ENCODE measurements around the gene DUSP14.

Gene DUSP14

DNA sequence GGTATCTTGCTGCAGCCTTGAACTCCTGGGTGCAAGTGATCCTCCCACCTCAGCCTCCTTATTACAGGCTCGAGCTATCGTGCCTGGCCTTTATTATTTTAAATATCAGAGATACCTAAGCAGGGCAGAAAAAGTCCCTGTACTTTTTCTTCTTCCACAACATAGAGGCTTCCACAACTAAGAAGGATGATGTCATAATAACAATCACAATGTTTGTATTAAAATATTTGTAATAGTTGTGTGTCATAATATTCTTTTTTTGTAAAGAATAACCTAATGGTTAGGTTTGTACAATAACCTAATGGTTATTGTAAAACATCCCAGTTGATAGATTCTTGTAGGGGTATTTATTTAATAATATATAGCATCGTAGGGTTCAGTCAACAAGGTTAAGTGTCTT, 26.7 kb upstream of the DUSP14 start:
- Histone ChIP-seq H3K4me3 (ENCODE audit: low read depth, low read length) (no peak overlapping the region), H3K79me2 (ENCODE audit: control insufficient read depth, insufficient read depth, low read length, unreplicated experiment) (no peaks in the 10 kb centered on the region), H3K4me1 (ENCODE audit: control insufficient read depth, insufficient read depth, low read length, unreplicated experiment) (peaks cover 16% of the 10 kb centered on the region), H3K27ac (ENCODE audit: low read depth, low read length) (no peak overlapping the region), H3K36me3 (ENCODE audit: insufficient read depth, low read length) (peaks cover 11% of the 10 kb centered on the region; the same call in 1 of the 2 replicates), H3K27me3 (ENCODE audit: insufficient read depth, low read length) (no peaks in the 10 kb centered on the region), H2AFZ (ENCODE audit: low read length, unreplicated experiment) (no peak overlapping the region)

DNA sequence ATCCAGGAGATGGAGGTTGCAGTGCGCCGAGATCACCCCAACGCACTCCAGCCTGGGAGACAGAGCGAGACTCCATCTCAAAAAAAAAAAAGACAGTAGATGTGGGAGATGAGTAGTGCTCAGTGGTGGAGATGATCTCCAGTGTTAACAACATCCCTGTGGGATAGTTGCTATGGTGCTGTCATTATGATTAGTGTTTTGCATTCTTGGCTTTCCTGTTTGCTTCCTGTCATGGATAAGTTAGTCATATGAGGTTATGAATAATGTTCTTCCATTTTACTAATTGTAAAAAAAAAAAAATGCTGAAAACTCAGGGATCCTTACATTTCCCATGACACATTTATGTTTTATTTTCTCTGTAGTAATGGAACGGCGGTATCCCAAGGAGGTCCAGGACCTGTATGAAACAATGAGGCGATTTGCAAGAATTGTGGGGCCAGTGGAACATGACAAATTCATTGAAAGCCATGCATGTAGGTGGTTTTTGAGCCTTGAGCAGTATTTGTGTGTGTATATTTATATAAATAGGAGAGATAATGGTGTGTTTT, 24.5 kb upstream of the DUSP14 start:
- peaks cover 14% of the 10 kb centered on the region for H3K36me3 ChIP-seq (ENCODE audit: insufficient read depth, low read length)

DNA sequence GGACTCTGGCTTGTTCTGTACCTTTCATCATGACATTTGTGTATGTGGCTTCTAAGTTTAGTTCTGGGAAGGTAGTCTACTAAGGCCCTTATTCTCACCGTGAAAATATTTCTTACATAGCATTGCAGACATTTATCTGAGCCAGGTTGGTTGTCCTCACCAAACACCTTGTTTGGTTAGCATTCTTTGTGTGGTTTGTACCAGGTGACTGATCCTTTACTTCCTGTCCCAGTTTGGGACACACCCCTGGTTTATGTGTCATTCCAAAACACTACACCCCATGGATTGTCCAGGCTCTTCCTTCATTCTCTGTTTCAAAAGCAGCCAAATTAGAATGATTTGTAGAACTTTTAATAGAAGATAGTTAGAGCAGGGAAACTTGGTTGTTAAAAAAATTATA, 23.2 kb upstream of the DUSP14 start:
- peaks cover 5% of the 10 kb centered on the region for H3K4me1 ChIP-seq (ENCODE audit: control insufficient read depth, insufficient read depth, low read length, unreplicated experiment)
- H3K27ac ChIP-seq (ENCODE audit: low read depth, low read length): no peak overlapping the region
- H3K4me3 ChIP-seq (ENCODE audit: low read depth, low read length): no peak overlapping the region
- H3K27me3 ChIP-seq (ENCODE audit: insufficient read depth, low read length): no peaks in the 10 kb centered on the region
- H2AFZ ChIP-seq (ENCODE audit: low read length, unreplicated experiment): no peak overlapping the region
- H3K36me3 ChIP-seq (ENCODE audit: insufficient read depth, low read length): peaks cover 19% of the 10 kb centered on the region
- H3K79me2 ChIP-seq (ENCODE audit: control insufficient read depth, insufficient read depth, low read length, unreplicated experiment): no peaks in the 10 kb centered on the region

More for the DNA sequence above, 24.5 kb upstream of the DUSP14 start:
- Histone ChIP-seq H2AFZ (ENCODE audit: low read length, unreplicated experiment) (no peak overlapping the region), H3K4me1 (ENCODE audit: control insufficient read depth, insufficient read depth, low read length, unreplicated experiment) (peaks cover 5% of the 10 kb centered on the region), H3K4me3 (ENCODE audit: low read depth, low read length) (no peak overlapping the region), H3K79me2 (ENCODE audit: control insufficient read depth, insufficient read depth, low read length, unreplicated experiment) (no peaks in the 10 kb centered on the region), H3K27me3 (ENCODE audit: insufficient read depth, low read length) (no peaks in the 10 kb centered on the region), H3K27ac (ENCODE audit: low read depth, low read length) (peak overlapping the region; percentile 79)

DNA sequence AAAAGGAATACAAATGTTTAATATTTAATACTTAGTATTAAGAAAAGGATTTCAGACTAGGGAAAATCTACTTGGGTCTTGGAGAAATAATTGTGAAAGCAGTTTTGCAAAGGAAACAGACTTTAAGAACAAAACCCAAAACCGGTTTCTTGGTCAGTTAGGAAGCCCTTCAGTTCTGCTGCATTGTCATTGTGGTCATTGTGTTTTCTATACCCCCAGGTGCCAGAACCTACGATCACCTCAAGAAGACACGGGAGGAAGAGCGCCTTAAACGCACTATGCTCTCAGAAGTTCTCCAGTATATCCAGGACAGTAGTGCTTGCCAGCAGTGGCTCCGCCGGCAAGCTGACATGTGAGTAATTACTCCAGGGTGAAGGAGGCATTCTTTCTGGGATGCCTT, 19.5 kb upstream of the DUSP14 start:
- H3K36me3 ChIP-seq (ENCODE audit: insufficient read depth, low read length): peaks cover 21% of the 10 kb centered on the region
- H3K4me1 ChIP-seq (ENCODE audit: control insufficient read depth, insufficient read depth, low read length, unreplicated experiment): peaks cover 5% of the 10 kb centered on the region
- no peak overlapping the region for H2AFZ ChIP-seq (ENCODE audit: low read length, unreplicated experiment)
- H3K4me3 ChIP-seq (ENCODE audit: low read depth, low read length): no peak overlapping the region
- no peaks in the 10 kb centered on the region for H3K79me2 ChIP-seq (ENCODE audit: control insufficient read depth, insufficient read depth, low read length, unreplicated experiment)
- no peaks in the 10 kb centered on the region for H3K27me3 ChIP-seq (ENCODE audit: insufficient read depth, low read length)
- no peak overlapping the region for H3K27ac ChIP-seq (ENCODE audit: low read depth, low read length)

DNA sequence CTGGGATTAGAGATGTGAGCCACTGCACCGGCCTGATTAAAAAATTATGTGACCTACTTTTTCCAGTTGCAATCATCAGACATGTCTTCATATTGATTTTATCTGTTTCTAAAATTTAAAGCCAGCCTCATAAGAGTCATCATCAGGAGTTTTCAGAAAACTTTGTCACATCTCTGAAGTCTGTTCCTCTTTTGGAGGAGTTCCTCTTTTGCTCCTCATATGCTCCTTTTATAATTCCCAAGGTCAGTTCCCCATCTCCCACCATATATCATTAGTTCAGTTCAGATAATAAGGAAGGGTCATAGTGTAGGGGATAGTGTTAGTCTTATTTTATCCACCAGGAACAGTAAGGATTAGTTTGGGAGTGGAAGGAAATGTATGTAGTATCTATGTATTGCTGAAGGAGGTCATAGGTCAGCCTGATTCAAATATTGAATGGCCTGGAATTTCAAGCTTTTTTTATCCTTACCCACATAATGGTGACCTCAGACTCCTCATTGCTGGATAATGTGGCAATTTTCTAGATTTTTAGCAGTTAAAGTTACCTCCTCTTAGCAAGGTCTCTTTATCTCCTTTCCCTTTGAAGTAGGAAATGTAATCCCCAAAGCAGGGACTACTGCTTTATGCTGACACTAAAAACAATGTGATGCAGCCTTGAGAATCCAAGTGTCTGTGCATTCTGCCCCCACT, 13.8 kb upstream of the DUSP14 start:
- Histone ChIP-seq H3K27me3 (ENCODE audit: insufficient read depth, low read length) (no peaks in the 10 kb centered on the region), H3K4me3 (ENCODE audit: low read depth, low read length) (no peak overlapping the region), H3K4me1 (ENCODE audit: control insufficient read depth, insufficient read depth, low read length, unreplicated experiment) (peaks cover 38% of the 10 kb centered on the region), H3K79me2 (ENCODE audit: control insufficient read depth, insufficient read depth, low read length, unreplicated experiment) (no peaks in the 10 kb centered on the region), H2AFZ (ENCODE audit: low read length, unreplicated experiment) (no peak overlapping the region), H3K36me3 (ENCODE audit: insufficient read depth, low read length) (peaks cover 22% of the 10 kb centered on the region), H3K27ac (ENCODE audit: low read depth, low read length) (peak overlapping the region; percentile 94)

DNA sequence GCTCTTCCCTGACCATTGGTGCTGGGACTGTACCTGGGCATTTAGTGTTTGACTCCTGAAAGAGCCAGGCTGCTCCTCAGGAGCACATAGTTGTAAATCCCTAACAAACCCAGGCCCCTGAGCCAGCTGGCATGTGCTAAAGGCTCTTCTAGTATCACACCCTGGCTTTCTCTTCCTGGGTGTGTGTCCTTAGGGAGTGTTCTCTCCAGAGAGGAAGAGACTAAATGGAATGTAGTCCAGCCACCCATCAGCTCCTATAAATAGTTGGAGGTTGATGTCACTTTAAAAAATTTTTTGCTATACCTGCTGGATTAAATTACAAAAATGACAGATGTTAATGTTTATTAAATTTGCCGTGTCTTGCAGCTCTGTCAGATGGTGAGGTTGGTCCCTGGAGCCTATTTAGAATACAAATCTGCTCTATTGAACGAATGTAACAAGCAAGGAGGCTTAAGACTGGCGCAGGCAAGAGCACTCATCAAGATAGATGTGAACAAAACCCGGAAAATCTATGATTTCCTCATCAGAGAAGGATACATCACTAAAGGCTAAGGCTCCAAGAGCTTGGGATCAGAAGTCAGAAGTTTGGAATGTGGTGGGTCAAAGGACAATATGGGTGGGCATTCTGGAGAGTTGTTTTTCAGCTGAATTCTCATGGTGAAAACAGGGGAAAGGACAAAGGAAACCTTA, 13.1 kb upstream of the DUSP14 start:
- Histone ChIP-seq H3K27ac (ENCODE audit: low read depth, low read length) (peak overlapping the region; percentile 94), H3K4me3 (ENCODE audit: low read depth, low read length) (no peak overlapping the region), H3K79me2 (ENCODE audit: control insufficient read depth, insufficient read depth, low read length, unreplicated experiment) (no peaks in the 10 kb centered on the region), H3K36me3 (ENCODE audit: insufficient read depth, low read length) (peaks cover 22% of the 10 kb centered on the region), H3K27me3 (ENCODE audit: insufficient read depth, low read length) (no peaks in the 10 kb centered on the region), H3K4me1 (ENCODE audit: control insufficient read depth, insufficient read depth, low read length, unreplicated experiment) (peaks cover 42% of the 10 kb centered on the region), H2AFZ (ENCODE audit: low read length, unreplicated experiment) (no peak overlapping the region)

DNA sequence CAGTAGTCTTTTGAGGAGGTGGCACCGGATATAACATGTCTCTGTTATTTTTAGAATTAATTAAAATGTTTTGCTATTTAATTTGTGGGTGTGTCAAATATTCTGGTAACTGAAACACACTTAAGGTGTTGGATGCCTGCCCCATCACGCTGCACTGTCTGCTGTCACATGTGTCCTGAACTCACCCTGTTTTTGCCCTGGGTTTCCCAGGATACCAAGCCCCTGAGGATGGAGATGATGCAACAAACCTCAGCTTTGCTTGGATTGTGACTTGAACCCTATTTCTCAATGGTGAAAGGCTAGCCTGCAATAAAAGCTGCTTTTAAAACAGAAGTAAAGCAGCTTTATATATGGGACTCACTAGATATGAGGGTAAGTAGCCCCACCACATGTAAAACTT, 11.5 kb upstream of the DUSP14 start:
- Histone ChIP-seq H3K4me3 (ENCODE audit: low read depth, low read length) (no peak overlapping the region), H3K27ac (ENCODE audit: low read depth, low read length) (peak overlapping the region; percentile 94), H3K4me1 (ENCODE audit: control insufficient read depth, insufficient read depth, low read length, unreplicated experiment) (peaks cover 49% of the 10 kb centered on the region), H3K27me3 (ENCODE audit: insufficient read depth, low read length) (no peaks in the 10 kb centered on the region), H3K36me3 (ENCODE audit: insufficient read depth, low read length) (peaks cover 22% of the 10 kb centered on the region), H2AFZ (ENCODE audit: low read length, unreplicated experiment) (no peak overlapping the region), H3K79me2 (ENCODE audit: control insufficient read depth, insufficient read depth, low read length, unreplicated experiment) (no peaks in the 10 kb centered on the region)

DNA sequence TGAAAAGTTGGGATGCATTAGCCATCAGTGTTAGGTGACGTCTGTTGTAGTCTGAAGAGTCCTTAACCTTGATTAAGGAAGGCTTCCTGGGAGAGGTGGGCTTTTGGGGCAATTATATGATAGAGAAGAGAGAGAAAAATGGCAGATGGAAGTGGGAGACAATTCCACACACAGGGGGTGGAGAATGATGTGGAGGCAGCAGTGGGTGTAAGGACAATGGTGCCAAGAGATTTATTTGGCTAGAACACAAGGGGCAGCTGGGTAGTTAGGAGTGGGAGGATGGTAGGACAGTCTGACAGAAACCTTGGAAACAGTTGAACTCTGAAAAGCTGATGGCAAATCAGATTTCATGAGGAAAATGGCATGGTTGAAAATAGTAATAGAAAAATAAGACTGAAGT, 10.7 kb upstream of the DUSP14 start:
- Histone ChIP-seq H3K27ac (ENCODE audit: low read depth, low read length) (peak overlapping the region; percentile 94), H3K4me3 (ENCODE audit: low read depth, low read length) (no peak overlapping the region), H2AFZ (ENCODE audit: low read length, unreplicated experiment) (no peak overlapping the region), H3K4me1 (ENCODE audit: control insufficient read depth, insufficient read depth, low read length, unreplicated experiment) (peaks cover 57% of the 10 kb centered on the region), H3K79me2 (ENCODE audit: control insufficient read depth, insufficient read depth, low read length, unreplicated experiment) (no peaks in the 10 kb centered on the region), H3K27me3 (ENCODE audit: insufficient read depth, low read length) (no peaks in the 10 kb centered on the region), H3K36me3 (ENCODE audit: insufficient read depth, low read length) (peaks cover 15% of the 10 kb centered on the region)

DNA sequence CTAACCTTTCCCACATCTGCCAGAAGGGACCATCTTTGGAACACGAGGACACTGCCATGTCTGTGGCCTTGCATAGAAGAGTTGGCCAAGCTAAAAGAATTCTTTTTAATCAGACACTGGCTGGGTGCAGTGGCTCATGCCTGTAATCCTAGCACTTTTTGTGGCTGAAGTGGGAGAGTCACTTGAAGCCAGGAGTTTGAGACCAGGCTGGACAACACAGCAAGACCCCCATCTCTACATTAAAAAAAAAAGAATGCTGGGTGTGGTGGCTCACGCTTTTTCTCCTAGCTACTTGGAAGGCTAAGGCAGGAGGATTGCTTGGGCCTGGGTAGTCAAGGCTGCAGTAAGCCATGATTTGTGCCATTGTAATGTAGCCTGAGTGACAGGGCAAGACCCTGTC, 9.3 kb upstream of the DUSP14 start:
- Histone ChIP-seq H3K79me2 (ENCODE audit: control insufficient read depth, insufficient read depth, low read length, unreplicated experiment) (no peaks in the 10 kb centered on the region), H3K27ac (ENCODE audit: low read depth, low read length) (no peak overlapping the region), H3K36me3 (ENCODE audit: insufficient read depth, low read length) (peaks cover 15% of the 10 kb centered on the region; the same call in 1 of the 2 replicates), H3K4me3 (ENCODE audit: low read depth, low read length) (no peak overlapping the region), H2AFZ (ENCODE audit: low read length, unreplicated experiment) (no peak overlapping the region), H3K4me1 (ENCODE audit: control insufficient read depth, insufficient read depth, low read length, unreplicated experiment) (peaks cover 57% of the 10 kb centered on the region), H3K27me3 (ENCODE audit: insufficient read depth, low read length) (no peaks in the 10 kb centered on the region)

DNA sequence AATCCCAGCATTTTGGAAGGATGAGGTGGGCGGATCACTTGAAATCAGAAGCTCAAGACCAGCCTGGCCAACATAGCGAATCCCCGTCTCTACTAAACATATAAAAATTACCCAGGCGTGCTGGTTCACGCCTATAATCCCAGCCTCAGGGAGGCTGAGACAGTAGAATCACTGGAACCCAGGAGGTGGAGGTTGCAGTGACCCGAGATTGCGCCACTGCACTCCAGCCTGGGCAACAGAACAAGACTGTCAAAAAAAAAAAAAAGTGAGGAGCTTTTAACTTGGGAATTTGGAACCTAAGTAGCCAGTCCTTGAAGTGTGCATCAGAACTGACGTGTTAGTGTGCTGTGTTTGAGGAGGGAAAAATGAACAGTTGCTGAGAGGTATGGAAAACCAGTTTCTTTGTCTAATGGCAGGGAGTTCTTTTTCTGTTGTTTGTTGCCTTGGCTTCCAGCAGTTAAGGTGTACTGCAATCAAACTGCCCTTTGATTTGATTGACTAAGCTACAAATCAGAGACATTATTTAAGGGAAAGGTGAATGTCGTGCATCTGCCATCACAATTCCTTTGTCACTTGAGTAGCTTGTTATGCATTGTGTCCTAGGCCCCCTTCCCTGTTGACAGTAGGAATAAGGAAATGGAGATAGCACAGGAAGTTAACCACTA, 8.6 kb upstream of the DUSP14 start:
- Histone ChIP-seq H3K4me3 (ENCODE audit: low read depth, low read length) (no peak overlapping the region), H3K27ac (ENCODE audit: low read depth, low read length) (no peak overlapping the region; the same call in 1 of the 2 replicates), H3K27me3 (ENCODE audit: insufficient read depth, low read length) (no peaks in the 10 kb centered on the region)

More for the DNA sequence above, 8.6 kb upstream of the DUSP14 start:
- H2AFZ ChIP-seq (ENCODE audit: low read length, unreplicated experiment): no peak overlapping the region
- H3K4me1 ChIP-seq (ENCODE audit: control insufficient read depth, insufficient read depth, low read length, unreplicated experiment): peaks cover 50% of the 10 kb centered on the region
- H3K79me2 ChIP-seq (ENCODE audit: control insufficient read depth, insufficient read depth, low read length, unreplicated experiment): no peaks in the 10 kb centered on the region
- peaks cover 15% of the 10 kb centered on the region; the same call in 1 of the 2 replicates for H3K36me3 ChIP-seq (ENCODE audit: insufficient read depth, low read length)
